Effector CD4-positive, alpha-beta T cell (primary cell): ENCODE measurements around the gene RBBP8NL.

Experiments
- DNase-seq: peaks from one replicate; pipeline ENCODE4 v3.0.0-alpha.2; 2020

Gene RBBP8NL

DNA sequence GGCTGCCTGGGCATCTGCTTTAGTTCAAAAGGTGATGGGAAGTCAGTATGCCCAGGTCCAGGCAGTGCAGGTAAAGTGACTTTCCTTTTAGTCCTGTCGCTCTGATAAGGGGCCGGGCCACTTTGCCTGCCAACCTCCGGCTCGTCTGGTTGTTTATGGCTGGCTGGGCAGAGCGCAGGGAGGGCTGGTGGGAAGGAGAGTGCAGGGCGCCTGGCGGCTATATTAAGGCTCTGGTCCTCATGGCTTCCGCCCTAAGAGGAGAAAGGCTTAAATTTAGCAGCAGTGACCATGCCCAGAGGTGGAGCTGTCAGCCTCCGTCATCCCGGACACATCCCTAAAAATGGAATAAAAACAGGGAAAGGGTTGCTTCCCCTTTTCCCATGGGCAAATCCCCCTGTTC is 33.8 kb upstream of the RBBP8NL start:
- no peak for DNase-seq

GRCh38 chr20:62460678-62461077 is 33.3 kb upstream of the RBBP8NL start:
- DNase-seq, result no peak

DNA sequence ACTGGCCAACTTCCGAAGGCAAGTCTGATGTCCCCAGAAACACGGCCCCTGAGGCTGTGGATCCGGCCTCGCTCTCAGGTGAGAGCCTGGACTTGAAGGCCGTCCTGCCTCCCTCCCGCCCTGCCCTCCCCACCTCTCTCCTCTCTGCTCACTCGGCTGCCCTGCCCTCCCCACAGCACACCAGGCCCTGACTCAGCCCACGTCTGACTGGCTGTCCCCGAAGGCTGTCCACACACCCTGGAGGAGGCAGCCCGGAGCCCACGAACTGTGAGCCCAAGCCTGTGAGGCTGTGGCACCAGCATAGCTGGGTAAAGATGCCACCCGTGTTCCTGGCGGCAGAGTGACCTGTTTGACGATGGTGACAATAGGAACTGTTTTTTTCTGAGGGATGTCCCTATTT is 32.1 kb upstream of the RBBP8NL start:
- DNase-seq, result no peak

- DNase-seq, result no peak
Measured at GRCh38 chr20:62458275-62459251, 31.2 kb upstream of the RBBP8NL start.

DNA sequence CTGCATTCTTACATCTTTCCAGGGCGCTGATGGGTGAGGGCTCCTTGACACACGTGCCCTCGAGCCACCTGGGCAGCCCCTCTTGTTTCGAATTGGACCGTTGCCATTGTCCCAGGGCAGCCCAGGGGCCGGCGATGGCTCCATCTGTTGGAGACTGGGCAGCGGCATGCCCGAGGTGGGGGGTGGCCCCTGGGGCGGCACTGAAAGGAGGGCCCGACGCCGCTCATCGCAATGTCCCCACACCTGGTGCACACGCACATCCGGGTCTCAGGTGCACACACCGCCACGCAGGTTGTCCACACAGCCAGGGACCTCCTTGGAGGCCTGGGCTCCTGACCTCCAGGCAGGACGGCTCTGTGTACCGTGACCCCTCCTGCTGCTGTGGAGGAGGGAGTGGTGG is 30.5 kb upstream of the RBBP8NL start:
- DNase-seq, result no peak

DNA sequence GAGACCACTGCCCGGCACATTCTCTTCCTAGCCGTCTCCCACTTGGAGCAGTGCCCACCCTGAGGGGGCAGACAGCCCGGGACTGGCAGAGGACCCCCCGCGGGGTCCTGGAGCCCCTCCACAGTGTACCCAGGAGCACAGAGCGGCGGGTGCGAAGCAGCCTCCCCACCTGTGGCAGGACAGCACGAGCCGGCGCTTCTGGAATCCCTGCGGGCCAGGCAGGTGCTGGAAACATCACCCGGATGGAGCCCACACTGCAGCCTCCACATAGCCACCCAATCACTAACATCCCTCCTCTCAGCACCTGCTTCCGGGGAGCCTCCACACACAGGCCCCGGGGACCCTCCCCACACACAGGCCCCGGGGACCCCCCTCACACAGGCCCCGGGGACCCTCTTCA is 29.8 kb upstream of the RBBP8NL start:
- DNase-seq, result no peak

DNA sequence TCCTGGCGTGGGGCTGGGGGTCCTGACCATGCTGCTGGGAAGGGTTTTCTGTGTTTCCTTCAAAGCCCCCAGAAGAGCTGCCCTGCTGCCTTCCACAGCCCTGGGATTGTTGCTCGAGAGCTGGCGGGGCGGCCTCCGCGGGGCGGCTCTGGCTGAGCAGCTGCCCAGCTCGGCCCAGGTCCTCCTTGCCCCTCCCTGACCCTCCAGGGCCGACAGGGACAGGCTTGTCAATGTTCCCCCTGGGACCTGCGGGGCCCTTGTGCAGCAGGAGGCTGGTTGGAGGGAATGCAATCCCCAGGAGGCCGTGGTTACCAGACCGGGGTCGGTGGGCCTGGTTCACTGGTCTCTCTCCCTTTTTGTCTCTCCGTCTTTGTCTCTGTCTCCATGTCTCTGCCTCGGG is 28.6 kb upstream of the RBBP8NL start:
- no peak for DNase-seq

DNA sequence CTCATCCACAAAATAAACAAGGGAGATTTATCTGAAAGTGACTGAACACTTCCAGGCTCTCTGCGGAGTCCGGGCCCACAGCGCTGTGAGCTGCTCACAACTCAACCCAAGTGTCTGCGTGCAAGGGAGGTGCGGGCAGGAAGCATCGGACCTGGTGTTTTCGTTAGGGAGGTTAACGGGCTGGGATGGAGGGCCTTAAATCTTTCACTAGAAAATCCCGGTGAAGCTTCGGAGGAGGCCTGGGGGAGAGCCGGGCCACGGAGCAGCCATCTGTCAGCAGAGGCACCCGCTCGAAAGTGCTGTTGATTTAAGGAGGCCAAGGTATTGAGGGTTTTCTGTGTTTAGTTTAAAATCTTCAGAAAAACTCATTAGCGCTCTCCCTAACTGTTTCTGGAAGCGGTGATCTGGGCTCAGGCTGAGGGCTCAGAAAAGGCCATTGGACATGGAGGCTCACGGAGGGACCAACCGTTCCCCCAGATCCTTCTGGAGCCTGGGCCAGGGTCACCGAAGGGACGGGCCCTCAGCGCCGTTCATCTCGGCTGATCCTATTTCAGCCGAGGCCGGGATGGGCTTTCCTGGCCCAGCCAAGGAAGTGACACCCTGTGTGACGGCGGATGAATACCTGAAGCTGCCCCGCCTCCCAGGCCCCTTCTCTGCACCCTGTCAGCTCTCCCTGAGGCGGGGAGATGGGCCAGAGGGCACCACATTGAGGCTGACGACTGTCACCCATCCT is 27.7 kb upstream of the RBBP8NL start:
- DNase-seq, result no peak

DNA sequence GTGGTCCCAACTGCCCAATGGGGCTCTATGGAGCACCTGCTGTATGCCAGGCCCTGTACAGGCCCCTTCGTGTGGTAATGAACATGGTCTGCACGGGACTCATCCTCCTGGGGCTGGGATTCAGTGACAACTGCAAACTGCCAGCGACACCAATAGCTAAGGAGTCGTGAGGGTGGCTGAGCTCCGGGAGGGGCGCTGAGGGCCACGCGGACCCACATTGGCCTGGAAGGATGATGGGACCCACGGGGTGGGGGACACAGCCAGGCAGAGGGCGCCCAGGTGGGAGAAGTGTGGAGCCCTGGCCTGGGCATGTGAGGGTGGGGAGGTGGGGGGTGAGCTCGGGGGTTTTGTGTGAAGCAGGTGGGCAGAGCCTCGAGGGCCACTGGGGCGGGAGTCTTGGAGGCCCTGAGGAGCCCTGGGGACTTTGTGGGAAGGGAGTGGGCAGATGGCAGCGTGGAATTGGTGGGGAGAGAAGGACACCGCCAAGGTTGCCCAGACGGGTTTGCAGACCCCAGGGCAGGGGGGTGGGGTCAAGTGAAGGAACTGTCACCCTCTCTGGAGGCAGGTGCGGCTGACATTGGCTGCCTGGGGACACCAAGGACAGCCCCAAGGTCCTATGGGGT is 26.0 kb upstream of the RBBP8NL start:
- no peak for DNase-seq

DNA sequence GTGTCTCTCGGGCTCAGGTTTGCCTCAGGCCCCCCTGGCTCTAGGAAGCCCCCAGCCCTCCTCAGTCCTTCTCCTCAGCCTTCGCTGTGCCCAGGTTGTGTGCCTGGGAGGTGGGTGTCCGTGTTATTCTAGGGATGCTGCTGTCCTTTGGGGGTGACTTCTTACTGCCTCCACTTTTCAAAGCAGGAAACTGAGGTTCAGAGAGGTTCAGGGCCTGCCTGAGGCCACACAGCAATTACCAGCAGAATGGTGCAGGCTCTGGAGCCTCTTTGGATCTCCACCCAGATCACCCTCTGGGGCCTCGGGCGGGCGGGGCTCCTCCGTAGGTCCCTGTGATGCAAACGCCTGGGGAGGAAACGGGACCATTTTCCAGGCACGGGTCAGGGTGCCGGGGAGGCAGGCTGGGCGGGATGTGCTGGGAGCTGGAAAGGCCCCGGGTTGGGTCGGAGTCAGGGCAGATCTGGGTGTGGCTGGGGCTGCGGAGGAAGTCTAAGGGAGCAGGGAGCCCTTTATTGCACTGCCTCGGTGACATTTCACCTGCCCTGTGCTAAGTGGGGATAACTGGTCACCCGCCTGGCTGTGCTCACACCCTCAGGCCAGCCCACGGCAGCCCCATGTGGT is 25.2 kb upstream of the RBBP8NL start:
- no peak for DNase-seq

DNA sequence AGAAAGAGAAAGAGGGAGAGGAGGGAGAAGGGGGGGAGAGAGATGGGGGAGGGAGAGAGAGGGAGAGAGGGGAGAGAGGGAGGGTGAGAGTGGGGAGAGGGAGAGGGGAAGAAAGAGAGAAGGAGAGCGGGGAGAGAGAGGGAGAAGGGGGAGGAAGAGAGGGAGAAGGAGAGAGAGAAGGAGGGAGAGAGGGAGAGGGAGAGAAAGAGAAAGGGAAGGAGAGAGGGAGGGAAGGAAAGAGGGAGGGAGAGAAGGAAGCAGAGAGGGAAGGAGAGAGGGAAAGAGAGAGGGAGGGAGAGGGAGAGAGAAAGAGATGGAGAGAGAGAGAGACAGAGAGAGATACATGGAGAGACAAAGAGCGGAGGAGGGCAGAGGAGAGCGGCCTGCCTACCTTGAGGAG is 24.6 kb upstream of the RBBP8NL start:
- no peak for DNase-seq

DNA sequence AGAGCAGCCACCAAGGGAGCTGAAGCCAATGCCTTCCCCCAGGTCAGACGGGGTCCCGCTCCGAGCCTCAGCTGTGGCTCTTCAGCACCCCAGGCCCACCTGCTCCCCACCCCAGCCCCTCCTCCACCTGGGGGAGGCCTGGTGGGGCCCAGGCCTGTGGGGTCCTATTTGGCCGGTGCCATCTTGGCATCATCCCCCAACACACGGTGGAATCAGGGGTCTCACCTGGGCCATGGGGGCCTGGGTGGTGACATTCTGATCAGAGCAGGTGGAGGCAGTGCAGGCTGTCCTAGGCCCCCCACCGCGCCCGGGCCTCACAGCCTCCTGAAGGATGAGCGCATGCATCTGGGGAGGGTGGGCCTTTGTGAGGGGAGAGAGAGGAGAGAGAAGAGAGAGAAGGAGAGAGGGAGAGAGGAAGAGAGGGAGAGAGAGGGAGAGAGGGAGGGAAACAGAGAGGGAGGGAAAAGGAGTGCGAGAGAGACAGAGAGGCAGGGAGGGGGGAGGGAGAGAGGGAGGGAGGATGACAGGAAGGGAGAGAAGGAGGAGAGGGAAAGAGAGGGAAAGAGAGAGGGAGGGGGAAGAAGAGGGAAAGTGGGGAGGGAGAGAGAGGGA is 23.9 kb upstream of the RBBP8NL start:
- DNase-seq, result no peak

GRCh38 chr20:62449951-62450691 is 22.8 kb upstream of the RBBP8NL start:
- no peak for DNase-seq

GRCh38 chr20:62448788-62449187 is 21.4 kb upstream of the RBBP8NL start:
- no peak for DNase-seq

DNA sequence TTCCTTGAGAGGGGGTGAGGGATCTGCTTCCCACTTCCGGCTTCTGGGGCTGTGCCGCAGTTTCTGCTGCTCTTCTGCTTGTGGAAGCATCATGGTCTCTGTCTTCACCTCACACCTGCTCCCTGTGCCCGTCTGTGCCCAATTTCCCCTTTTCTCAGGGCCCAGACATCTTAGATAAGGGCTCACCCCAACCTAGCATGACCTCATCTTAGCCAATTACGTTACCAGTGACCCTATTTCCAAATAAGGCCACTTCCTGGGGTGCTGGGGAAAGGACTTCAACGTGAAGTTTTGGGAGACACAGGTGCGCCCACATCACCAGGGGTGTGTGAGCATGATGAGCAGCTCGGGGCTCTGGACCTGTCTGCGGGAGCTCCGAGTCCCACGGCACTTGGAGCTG is 20.7 kb upstream of the RBBP8NL start:
- DNase-seq, result no peak

DNA sequence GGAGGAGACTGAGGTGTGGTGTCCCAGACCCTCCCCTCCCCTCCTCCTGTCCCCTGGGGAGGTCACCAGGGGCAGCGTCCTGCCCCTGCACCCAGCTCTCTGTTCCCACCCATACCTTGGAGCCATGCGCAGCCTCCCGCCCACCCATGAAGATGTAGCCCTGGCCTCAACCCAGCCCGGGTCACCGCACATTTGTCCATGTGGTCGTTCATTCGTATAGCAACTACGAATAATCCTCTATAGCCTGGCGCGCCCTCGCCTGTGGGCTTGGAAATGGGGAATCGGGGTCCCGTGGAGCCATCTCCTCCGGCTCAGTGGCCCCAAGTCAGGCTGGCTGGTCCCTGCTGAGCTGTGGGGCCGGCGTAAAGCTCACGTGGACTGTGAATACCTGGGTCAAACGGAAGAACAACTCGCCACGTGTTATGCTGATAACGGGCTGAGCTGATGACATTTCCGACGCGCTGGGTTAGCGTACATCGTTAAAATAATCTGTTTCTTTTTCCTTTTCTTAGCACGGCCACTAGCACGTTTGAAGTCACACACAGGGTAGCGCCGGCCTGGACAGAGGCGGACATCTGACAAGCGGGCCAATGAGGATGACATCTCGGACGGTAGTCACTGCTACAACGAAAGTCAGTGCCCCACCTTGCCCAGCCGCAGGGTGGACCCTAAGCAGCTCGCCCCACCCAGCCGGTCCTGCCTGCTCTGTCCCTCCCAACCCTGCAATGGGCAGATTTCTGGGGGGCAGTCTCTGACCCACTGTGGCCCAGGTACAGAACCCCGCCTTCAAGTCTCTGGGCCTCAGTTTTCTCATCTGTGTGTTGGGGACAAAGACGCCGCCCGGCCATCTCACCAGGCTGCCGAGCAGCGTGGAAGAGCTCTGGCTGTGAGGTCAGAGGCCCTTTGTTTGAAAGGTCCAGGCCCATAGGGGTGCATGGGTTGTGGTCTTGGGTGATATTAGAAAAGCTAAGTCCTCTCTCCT is 19.8 kb upstream of the RBBP8NL start:
- no peak for DNase-seq

DNA sequence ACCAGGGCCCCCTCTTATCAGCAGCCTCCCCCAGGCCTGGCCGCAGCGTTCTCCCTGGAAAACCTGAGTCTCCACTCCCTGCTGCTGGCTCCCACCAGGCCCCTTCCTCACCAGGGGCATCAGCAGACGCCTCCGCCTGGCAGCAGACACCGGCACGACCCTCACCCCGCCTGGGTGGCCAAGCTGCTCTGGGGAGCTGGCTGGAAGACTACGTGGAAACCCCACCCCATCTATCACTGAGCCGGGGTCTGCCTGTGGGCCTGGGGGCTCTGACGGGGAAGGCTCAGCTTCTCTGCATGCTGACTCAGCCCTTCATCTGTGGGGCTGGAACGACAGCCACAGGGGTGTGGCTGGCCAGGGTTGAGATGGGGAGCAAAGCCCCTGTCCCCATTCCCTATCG is 19.1 kb upstream of the RBBP8NL start:
- DNase-seq, result no peak

- no peak for DNase-seq
Measured at GRCh38 chr20:62445553-62446340, 18.4 kb upstream of the RBBP8NL start.

DNA sequence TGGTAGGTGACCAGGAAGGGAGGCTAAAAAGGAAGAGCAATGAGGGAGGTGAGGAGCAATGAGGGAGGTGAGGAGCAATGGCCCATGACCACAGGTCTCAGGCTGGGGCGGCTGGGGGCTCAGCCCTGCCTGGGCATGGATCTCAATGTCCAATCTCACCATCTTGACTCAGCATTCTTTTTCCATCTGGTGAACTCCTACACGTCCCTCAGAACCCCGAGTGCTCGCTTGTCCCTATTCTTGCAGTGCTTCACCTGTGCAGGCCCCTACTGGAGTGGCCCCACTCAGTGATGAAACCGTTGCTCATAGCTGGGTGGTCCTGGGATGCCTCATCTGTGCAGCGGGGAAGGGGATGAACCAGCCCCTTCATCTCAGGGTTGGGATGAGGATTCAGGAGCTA is 16.9 kb upstream of the RBBP8NL start:
- DNase-seq, result no peak

- no peak for DNase-seq
Measured at GRCh38 chr20:62441987-62442539, 14.7 kb upstream of the RBBP8NL start.
